SH-SY5Y (cell line): Measurements from ENCODE around the gene GDF11.

Experiments
- GATA2 ChIP-seq: IDR thresholded peaks from 2 replicates; pipeline ENCODE4 v1.6.1; 2011; ENCODE audit warnings: mild to moderate bottlenecking, low read depth, low read length
- GATA3 ChIP-seq: IDR thresholded peaks from 2 replicates; pipeline ENCODE4 v1.6.1; 2011; ENCODE audit warnings: low read depth, mild to moderate bottlenecking, low read length, moderate library complexity

DNA sequence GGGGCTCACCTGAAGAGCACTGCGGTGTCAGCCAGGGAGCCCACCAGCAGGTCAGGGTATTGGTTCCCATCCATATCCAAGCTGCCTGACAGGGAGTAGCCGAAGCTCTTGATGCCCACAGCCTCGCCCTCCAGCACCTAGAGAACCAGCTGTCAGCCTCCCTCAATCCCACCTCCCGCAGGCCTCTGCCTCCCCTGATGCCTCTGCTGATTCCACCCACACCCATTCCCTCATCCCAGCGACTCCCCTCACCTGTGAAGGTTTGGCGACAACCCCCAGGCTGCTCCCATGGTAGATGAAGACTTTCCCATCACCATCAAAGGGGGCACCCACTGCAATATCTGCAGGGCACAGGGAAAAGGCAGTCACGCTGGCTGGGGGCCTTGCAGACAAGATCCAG, 45.2 kb upstream of the GDF11 start:
- TF ChIP-seq GATA2, result no peak
- no peak for TF ChIP-seq GATA3
